Retinal pigment epithelial cell (primary cell): Measurements from ENCODE around the gene VASP.
A peak's percentile ranks its signal among the peaks of the same experiment; 100 is the strongest.
"Not testable (repeated sequence)": the region's sequence is repeated elsewhere in the genome, so short reads cannot be mapped to it uniquely, and the experiment has no call there.

Source experiments
- DNase-seq: peaks from one replicate; pipeline ENCODE4 v3.0.0-alpha.2; 2010; ENCODE audit warnings: low read depth
- H3K4me3 ChIP-seq: 2 replicates; pipeline ENCODE4 v1.5.1; 2011; ENCODE audit warnings: mild to moderate bottlenecking, low read length, control low read depth, moderate library complexity
- CTCF ChIP-seq: conservative IDR thresholded peaks from 2 replicates; pipeline ENCODE4 v1.5.1; 2011; ENCODE audit warnings: low read depth, low read length, control low read depth, inconsistent platforms

VASP gene

GRCh38 chr19:45509692-45510015, 2.4 kb downstream of the VASP start:
- peak overlapping the region; percentile 96 for H3K4me3 ChIP-seq
- no peak for DNase-seq
- TF ChIP-seq CTCF = no peak

GRCh38 chr19:45510352-45510751, 3.1 kb downstream of the VASP start:
- not testable (repeated sequence) for H3K4me3 ChIP-seq, DNase-seq

GRCh38 chr19:45511074-45511473, 3.8 kb downstream of the VASP start:
- DNase-seq = no peak
- TF ChIP-seq CTCF = no peak
- no peak overlapping the region for H3K4me3 ChIP-seq

GRCh38 chr19:45512881-45513483, 5.7 kb downstream of the VASP start:
- no peak overlapping the region for H3K4me3 ChIP-seq
- DNase-seq = no peak
- no peak for TF ChIP-seq CTCF

GRCh38 chr19:45514376-45515051, 7.2 kb downstream of the VASP start:
- no peak overlapping the region for H3K4me3 ChIP-seq
- no peak for TF ChIP-seq CTCF
- no peak for DNase-seq

- no peak for TF ChIP-seq CTCF
- H3K4me3 ChIP-seq = no peak overlapping the region
- DNase-seq = no peak
Measured at GRCh38 chr19:45515081-45515624, 7.9 kb downstream of the VASP start.

GRCh38 chr19:45515807-45516401, 8.6 kb downstream of the VASP start:
- no peak for DNase-seq
- no peak for TF ChIP-seq CTCF
- H3K4me3 ChIP-seq = no peak overlapping the region
